HG03442 (cell line): Measurements from ENCODE around the gene SUPT4H1.

Source experiments
- ATAC-seq: cut with Tn5 transposase; IDR thresholded peaks from one replicate; pipeline ENCODE4 v1.9.1; 2021; ENCODE audit warnings: mild to moderate bottlenecking, moderate library complexity; ENCODE audit not compliant: unreplicated experiment

Gene SUPT4H1

DNA sequence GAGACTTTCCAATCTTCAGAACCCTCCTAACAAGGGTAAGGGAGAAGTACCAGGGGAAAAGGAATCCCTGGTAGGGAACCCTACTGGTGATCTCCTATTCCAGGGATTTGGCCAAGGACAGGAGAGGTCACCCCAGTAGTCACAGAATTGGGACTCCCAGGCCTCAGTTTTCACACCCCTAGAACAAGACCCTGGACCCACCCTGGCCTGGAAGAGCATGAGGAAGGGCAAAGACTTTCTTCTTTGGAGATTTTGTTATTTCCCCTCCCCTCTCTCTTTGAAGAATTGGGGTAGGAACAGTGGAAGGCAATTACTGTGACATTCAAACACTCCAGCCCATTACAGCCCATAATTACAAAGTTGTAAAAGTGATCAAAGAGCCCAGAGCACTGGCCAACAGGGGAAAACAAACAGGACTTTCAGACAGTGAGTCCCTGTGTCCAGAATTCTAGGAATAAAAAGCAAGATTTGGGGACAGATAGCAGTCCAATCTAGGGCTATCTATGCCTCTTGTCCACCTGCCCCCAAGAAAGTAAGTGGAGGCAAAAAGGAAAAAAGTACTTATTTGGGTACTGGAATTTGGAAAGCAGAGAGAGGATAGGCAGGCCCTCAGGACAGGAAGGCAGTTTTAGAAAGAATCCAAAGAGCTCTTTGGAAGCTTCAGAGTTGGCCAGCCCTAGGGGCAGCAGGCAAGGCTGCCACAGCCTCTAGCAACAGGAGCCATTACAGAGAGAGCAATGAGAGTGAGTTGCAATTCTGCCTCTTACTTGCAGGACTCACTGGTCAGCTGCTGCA, 13.4 kb upstream of the SUPT4H1 start:
- no peak for ATAC-seq

DNA sequence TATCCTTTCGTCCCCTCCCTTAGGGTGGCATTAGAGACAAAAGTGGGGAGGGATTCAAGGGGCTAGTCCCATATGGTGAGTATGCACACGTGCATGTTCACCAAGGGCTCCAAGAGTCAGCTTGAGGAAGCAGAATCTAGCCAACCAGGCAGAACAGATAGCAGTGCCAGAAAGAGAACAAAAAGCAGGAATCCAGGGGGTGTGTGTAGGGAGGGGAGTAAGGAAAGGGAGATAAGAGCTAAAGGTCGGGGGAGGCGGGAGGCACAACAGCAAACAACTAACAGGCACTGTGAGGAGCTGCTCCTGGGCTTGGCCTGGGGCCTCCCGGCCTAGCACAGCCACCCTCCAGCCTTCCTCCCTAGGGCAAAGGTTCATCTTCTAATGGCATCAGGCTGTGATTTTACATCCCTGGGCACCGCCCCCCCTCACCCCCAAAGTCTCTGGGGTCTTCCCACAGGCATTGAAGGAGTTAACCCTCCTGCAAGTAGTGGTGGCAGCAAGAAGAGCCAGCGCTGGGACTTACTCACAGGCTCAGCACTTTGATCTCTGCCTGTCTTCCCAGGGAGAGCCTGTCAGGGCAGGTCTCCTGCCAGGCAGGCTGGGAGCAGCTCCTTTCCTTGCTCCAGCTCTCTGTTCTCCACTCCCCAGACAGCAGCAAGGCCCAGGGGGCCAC, 12.4 kb upstream of the SUPT4H1 start:
- no peak for ATAC-seq

DNA sequence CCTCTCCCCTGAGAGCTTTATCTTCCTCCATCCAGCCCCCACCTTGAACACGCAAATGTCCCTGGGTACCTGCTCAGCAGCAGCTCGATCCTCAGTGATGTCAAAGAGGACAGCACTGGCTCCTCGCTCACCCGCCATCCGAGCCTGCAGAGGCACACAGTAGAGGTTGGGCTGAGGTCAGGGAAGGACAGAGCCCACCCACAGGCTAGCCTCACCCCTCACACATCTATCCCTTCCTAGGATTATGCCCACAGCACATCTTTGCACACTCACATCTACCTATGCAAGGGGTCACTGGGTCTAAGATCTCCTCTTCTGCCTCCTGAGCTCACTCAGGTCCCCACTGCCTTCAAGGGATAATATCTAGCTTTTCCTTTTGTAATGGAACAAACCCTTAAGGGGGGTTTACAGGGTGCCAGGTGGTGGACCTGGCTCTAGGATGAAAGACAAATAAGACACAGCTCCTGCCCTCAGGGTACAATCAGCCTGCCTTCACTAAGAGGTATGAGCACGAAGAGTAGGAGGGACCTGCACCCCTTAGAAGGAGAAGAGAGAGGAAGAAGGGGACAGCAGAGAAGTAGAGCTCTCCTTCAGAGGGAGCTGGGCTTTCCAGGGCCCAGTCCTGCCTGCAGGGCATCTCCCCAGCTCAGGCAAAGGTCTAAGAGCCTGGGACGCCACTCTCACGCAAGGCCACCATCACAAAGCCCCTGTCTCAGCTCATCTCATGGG, 11.6 kb upstream of the SUPT4H1 start:
- no peak for ATAC-seq

DNA sequence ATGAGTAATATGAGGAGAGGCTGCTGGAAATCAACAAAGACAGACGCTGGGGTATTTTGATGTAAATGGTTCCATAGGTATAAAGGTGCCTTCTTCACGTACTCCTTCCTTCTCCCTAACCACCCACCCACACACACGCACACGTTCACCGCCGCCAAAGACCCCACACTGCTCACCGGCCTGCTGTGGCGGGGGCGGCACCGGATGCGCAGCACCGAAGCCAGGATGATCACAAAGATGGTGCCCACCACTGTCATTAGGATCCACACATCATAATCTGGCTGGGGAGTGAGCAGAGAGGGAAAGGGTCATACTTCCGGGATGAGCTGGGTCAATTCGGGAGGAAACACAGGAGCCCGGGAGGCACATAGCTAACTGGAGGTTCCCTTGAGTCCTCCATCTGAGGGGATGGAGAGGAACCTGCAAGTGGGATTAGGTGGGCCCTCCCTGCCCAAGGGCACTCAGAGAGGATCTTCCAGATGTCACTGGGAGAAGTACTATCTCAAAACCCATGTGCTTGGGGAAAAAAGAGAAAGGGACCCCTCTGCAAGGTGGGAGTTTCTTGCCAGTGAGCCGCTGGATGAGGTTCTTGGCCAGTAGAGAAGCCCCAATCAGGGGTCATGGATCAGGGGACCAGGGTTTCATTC, 10.5 kb upstream of the SUPT4H1 start:
- no peak for ATAC-seq

DNA sequence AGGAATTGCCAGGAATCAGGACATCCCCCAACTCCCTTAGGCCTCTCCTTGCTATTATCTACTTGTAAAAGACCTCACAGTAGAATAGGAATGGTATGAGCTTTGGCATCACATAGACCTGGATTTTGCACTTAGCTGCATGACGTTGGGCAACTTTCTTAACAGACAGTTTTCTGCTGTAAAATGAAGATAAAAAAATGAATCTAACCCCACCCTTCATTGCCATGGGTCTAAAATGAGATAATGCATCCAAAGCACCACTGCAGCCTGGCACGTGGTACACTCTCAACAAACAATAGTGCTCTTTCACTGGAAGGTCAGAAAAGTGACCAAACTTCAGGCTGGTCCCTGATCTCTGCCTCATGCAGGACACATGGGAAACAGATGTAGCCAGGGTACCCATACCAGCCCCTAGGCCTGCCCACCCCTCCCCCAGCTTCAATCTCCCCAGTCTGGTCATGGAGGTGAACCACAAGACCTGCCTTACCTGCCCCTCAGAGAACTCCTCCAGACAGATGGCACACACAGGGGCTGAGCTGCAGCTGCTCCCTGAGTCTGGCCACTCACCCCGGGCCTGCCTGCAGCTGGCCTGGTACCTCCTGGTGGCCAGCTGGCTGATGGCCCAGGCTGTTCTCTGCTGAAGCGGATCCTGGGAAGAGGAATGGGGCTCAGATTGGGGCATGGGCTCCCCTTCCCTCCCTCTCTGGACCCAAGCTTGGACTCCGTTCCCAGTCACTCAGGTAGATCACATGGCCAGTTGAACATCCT, 8.5 kb upstream of the SUPT4H1 start:
- no peak for ATAC-seq

DNA sequence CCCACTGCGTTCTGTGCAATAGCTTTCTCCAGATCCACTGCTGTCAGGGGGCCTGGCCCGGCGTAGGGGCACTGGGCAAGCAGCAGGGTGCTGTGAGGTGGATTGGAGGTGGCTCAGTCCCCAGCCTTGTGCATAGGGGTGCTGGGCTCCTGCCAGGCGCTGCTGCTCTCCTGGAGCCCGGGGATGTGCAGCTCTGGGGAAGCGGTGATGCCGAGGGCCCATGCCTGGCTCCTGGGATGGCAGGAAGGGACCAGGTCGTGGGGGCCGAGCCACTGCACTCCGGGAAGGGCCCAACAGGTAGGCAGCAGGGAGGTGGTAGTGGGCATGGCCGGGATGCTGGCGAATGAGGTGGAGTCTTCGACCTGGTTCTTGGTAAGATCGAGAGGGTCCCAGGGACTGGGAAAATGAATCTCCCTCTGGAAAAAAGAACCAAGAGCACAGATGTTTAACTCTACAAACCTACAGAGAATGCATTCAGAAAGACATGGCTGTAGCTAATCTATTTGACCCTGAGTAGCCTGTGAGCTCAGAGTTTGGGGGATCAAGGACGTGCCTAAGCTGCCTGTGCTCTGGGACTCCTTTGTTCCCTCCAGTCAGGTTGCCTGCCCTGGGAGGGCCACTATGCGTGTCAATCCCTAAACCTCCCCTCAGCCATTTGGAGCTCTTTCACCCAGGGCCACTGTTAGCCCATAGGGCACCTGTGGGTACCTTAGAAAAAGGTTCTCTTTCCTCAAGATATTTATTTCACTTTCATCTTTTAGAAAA, 6.6 kb upstream of the SUPT4H1 start:
- no peak for ATAC-seq

DNA sequence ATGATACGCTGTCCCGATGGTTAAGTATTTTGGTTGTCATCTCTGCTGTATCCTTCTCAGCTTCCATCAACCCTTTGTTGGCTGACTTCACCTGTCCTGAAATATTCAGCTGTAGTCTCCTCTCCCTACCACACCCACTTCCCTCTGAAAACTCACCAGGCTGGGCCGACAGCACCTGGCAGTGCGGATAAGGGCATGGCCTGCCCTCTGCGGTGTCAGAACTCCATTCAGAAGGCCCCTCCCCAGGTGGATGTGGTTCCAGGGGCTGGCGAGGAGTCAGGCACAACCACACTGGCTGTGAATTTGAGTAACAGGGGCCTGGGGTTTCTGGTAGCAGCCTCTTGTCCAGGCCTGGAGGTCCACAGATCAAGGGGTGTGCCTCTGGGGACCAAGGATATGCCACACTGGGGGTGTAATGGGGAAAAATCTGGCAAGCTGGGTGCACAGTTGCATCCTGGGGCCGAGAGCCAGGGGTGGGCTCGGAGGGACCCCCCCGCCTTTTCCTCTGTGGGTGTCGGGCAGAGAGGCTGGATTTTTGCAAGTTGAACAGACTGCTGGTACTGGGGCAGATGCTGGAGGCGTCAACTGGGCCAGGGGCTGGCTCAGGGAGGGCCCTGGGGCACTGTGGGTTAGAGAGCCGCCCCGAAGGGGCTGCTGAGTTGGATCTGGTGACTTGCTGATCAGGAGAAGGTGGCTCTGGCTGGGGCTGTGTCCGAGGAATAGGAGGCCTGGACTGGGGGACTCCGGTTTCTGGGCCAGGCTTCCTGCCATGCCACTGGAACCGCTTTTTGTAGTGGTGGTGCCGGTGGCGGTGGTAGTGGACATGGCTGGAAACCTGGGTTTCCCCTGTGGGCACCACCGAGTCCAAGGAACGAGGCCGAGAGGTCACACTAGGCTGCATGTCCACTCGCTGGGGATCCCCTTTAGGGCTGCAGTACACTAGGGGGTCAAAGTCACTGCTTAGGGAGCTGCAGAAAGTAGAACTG, 5.6 kb upstream of the SUPT4H1 start:
- no peak for ATAC-seq

DNA sequence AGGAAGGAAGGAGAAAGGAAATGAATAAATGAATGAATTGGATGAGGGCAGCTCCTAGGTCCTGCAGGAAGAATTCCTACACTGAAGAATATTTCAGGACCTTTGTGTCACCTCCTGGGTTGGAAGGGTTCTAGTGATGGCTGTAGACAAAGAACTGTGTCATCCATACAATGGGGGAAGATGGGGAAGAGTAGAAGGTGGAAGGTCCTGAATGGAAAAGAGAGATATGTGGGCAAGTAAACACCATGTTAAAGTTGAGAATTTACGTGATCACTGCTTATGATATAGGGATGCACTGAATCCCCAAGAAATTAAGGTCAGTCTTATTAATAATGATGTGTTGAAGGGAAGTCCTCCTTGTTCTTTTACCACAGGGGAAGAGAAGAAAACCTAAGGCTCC, 4.2 kb upstream of the SUPT4H1 start:
- no peak for ATAC-seq

DNA sequence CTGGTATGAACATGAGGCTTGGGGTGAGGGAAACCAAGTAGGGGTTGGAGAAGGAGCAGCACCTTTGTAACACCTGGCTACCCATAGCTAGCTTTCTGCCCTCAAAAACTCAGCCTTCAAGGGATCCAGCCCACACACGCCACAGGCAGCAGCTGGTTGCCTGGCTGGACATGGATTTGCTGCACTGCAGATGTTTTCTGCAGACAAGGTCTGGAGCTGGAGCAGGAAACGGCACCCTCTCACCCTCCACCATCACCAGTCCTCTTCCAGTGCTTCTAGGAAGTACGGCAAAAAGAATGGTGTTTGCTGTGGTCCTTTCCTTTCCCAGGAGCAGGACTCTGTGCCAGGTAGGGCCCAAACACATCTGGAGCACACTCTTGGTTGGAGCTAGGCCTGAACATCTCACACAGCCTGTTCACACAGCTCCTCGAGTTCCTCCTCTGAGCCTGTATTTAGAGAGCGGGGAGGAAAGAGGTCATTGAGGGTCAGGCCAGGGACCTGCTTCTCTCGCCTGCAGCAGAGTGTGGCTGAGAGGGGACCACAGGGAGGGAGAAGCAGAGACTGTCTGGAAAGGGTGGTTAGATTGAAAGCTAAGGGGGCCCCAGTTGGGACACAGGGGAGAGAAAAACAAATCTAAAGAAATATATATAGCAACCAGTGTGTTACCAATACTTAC, 2.7 kb upstream of the SUPT4H1 start:
- no peak for ATAC-seq

DNA sequence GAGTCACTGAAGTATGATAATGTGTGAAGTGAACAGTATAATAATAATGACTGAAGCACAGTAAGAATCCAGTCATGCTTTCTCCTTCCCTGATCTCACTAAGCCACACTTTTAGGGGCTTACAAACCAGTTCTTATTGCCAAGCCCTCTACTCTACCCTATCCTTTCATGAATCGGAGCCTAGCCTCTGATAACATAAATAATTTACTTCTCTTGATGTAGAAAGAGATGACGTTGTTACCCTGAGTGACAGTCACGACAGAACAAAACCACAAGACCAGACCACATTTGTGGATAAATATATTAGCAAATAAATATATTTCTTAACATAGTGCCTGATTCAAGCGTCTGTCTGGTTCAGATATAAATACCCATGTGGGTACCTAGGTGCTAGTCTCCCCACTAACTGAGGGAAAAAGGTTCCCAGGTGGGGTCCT, 1.4 kb upstream of the SUPT4H1 start:
- no peak for ATAC-seq

DNA sequence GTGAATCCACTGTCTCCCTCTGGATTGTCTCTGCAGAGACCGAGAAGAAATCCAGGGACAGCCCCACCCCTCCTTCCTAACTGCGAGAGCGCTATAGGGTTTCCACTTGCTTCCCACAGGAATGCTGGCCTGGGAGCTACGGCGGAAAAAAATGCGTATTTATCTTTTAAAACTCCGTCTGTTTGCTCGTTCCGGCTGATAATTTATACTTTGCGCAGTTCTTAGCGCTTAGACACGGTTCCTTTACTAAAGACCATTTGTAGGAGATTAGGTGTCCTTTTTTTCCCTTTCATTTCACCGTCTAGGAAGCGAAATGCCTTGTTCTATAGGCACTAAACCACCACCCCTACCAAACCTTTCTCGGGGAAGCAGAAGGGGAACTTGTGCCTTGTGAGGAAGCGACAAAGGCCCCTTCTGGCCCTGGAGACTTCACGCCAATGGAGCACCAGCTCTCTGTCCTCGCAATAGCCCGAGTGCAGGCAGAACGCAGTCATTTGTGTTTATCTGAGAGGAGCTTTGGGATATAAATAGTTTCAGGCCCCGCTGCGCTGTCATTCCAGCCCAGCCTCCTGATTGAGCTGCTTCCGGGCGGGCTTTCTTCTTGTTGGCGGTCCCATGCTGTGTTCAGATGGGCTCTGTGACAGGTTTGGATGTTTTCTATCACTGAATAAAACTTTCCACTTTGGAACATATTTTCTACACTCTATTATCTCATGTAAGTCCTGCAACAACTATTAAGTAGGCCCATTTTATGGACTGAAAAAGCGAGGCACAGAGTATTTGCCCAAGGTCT, 791 bp upstream of the SUPT4H1 start:
- ATAC-seq, result no peak

DNA sequence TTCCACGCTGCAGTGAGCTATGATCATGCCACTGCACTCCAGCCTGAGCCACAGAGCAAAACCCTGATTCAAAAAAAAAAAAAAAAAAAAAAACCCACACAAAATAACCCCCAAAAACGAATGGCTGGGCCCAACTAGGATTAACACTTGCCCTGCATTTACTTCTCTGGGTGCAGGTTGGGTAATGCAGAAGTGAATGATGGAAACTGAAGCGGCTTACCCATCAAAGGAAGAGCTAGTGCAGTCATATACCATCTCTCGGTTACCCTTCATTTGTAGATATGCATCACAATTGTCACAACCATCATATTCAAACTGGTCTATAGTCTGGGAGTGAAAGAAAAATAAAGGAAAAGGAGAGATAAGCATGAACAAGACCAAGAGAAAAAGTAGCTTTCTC, 819 bp downstream of the SUPT4H1 start:
- ATAC-seq, result no peak

DNA sequence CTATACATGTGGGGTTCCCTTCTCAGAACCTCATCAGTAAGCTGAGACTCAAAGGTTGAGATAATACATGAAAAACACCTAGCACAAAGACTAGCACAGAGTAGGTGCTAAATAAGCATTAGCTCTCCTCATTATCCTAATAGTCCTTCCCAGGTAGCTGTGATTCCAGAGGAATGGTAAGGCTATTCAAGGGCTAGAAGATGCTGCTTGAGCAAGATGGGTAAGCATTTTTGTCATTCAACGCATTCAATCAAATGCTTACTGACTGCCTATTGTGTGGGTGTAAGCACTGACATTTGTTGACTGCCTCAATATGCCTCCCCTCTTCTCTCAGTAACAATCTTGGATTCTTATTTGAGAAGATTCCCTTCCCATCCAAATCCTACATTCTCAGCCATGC, 4.0 kb downstream of the SUPT4H1 start:
- no peak for ATAC-seq

DNA sequence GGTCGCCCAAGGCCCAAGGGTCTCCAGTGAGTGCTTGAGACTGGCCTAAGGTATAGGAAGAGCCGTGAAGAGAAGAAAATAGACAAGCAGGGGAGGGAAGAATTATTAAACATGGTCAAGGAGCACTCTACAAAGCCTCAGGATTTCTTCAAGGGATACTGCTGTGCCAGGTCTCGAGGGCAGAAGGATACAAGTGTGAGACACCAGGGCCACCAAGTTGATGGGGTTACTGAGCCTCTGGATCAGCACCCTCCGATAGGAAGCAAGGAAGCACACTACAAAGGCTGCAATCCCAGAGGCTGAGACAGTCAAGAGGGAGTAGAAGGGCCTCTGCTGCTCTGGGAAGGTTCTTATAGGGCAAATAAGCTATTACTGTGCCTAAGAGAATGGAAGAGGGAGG, 6.5 kb downstream of the SUPT4H1 start:
- ATAC-seq, result no peak

DNA sequence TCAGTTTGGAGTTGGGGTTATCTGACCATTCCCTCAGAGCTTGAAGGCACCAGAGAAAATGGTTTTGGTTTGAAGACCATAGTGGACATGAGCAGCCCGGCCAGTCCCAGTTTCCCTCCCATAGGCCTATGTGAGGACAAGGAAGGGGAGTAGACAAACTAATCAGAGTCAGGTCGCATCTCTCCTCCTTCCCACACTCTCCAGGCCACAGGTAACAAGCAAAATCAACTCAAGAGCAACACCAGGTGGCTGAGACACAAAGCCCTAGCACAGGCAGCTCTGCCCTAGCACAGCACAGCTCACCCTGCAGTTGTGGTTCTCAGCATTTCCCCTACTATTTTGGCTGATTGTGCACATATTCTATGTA, 7.2 kb downstream of the SUPT4H1 start:
- peak; percentile 35 for ATAC-seq

DNA sequence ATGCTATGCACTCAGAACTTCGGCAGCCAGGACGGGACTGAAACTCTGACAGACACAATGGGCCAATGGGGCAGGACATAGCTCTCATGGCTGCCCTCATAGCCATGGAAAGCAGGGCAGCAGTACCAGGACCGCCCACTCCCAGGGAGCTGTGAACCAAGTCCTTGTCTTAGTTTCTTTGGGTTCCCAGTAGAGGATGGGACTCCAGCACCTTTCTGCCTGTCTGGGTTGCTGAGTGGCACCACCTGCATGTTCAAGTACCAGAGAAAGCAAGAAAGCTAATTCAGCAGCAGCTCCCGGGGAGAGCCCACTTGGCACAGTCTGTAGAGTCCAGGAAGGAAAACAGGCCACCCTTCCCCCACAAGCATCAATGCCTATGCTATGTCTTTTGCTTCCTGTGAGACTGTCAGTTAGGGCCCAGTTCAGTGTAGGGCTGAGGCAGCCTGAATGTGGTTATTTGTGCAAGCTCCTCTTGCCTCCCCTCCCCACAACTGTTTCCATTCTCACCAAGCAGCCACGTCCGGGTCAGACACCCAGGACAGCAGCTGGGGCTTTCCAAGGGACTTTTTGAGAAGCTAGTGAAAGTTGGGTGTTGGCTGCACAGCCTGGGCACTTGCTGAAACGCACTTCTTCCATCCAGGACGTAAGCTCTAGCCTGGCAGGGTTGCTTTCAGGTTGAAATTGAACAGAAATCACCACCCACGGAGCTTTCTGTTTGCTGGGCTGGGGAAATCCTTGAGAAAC, 7.8 kb downstream of the SUPT4H1 start:
- peak; percentile 86 for ATAC-seq

DNA sequence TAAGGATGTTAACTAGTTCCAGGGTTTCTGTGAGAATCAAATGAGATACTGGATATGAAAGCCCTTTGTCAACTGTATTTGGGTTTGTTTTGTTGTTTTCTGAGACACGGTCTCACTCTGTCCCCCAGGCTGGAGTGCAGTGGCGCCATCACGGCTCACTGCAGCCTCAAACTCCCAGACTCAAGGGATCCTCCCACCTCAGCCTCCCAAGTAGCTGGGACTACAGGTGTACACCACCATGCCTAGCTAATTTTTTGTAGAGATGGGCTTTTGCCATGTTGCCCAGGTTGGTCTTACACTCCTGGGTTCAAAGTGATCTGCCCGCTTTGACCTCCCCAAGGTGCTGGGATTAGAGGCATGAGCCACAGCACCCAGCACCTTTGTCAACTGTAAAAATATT, 8.9 kb downstream of the SUPT4H1 start:
- ATAC-seq, result no peak
